ENCODE measurements around the gene TOE1.

The TOE1 gene

GRCh38 chr1:45375104-45376090, 35.4 kb downstream of the TOE1 start:
- TF ChIP-seq CTCF (IDR thresholded peaks at IDR 0.05; ENCODE audit: control extremely low read depth, extremely low read depth, low read depth, missing control alignments), result no peak
- ChIA-PET CTCF (interaction anchor here (1.0 to 2.1 kb wide), 2 partner anchors 10 to 115 kb away, joined by 3 to 6 read pairs; partner anchors contain the start of gene TESK2), POLR2A (no interaction called here)
- peak; percentile 15 for DNase-seq (ENCODE audit: extremely low spot score)

- ChIA-PET CTCF (interaction anchor here (0.7 to 2.1 kb wide), 4 partner anchors 13 to 122 kb away, joined by 3 to 8 read pairs (median 4); partner anchors contain the start of genes CCDC163 and MMACHC), POLR2A (no interaction called here)
- DNase-seq (ENCODE audit: extremely low spot score), result no peak
- TF ChIP-seq CTCF (IDR thresholded peaks at IDR 0.05; ENCODE audit: control extremely low read depth, extremely low read depth, low read depth, missing control alignments), result no peak
These were observed 38.2 kb downstream of the TOE1 start for GRCh38 chr1:45378184-45378583.

GRCh38 chr1:45379524-45379923, 39.6 kb downstream of the TOE1 start:
- TF ChIP-seq CTCF (IDR thresholded peaks at IDR 0.05; ENCODE audit: control extremely low read depth, extremely low read depth, low read depth, missing control alignments), result no peak
- DNase-seq (ENCODE audit: extremely low spot score), result no peak
- ChIA-PET POLR2A (no interaction called here), CTCF (interaction anchor here (0.8 to 2.1 kb wide), 3 partner anchors 12 to 19 kb away, joined by 4 to 8 read pairs (median 4); no protein-coding TSS in a partner anchor)

- no peak for DNase-seq (ENCODE audit: extremely low spot score)
- POLR2A ChIA-PET, result no interaction called here
- no peak for TF ChIP-seq CTCF (IDR thresholded peaks at IDR 0.05; ENCODE audit: control extremely low read depth, extremely low read depth, low read depth, missing control alignments)
- CTCF ChIA-PET, result interaction anchor here (1.9 kb wide), 1 partner anchor 19 kb away, joined by 4 read pairs; no protein-coding TSS in a partner anchor
These were observed 40.2 kb downstream of the TOE1 start for GRCh38 chr1:45380125-45380524.

GRCh38 chr1:45380730-45381129, 40.8 kb downstream of the TOE1 start:
- ChIA-PET CTCF (no interaction called here), POLR2A (no interaction called here)
- TF ChIP-seq CTCF (IDR thresholded peaks at IDR 0.05; ENCODE audit: control extremely low read depth, extremely low read depth, low read depth, missing control alignments), result no peak
- DNase-seq (ENCODE audit: extremely low spot score), result no peak

GRCh38 chr1:45381243-45381642, 41.3 kb downstream of the TOE1 start:
- no peak for TF ChIP-seq CTCF (IDR thresholded peaks at IDR 0.05; ENCODE audit: control extremely low read depth, extremely low read depth, low read depth, missing control alignments)
- POLR2A ChIA-PET, result no interaction called here
- no peak for DNase-seq (ENCODE audit: extremely low spot score)
- CTCF ChIA-PET, result no interaction called here

Measured in GM10248 (cell line).